AG09309 (cell line): Measurements from ENCODE around the gene RYR2.

Experiments
- DNase-seq: peaks from one replicate; pipeline ENCODE4 v3.0.0-alpha.2; 2010; ENCODE audit warnings: low read depth
- H3K4me3 ChIP-seq: 2 replicates; pipeline ENCODE4 v1.5.1; 2011; ENCODE audit warnings: mild to moderate bottlenecking, low read depth, low read length, moderate library complexity; ENCODE audit not compliant: control insufficient read depth
- TF ChIP-seq, protein P1 (sequence below): IDR thresholded peaks from 2 replicates; pipeline ENCODE4 v1.5.1; 2011; ENCODE audit warnings: mild to moderate bottlenecking, low read depth, low read length, inconsistent platforms; ENCODE audit not compliant: insufficient read depth, control insufficient read depth; ENCODE audit errors: missing control alignments

Gene RYR2

GRCh38 chr1:237772009-237772408 is 730.0 kb downstream of the RYR2 start:
- TF ChIP-seq, protein P1, sequence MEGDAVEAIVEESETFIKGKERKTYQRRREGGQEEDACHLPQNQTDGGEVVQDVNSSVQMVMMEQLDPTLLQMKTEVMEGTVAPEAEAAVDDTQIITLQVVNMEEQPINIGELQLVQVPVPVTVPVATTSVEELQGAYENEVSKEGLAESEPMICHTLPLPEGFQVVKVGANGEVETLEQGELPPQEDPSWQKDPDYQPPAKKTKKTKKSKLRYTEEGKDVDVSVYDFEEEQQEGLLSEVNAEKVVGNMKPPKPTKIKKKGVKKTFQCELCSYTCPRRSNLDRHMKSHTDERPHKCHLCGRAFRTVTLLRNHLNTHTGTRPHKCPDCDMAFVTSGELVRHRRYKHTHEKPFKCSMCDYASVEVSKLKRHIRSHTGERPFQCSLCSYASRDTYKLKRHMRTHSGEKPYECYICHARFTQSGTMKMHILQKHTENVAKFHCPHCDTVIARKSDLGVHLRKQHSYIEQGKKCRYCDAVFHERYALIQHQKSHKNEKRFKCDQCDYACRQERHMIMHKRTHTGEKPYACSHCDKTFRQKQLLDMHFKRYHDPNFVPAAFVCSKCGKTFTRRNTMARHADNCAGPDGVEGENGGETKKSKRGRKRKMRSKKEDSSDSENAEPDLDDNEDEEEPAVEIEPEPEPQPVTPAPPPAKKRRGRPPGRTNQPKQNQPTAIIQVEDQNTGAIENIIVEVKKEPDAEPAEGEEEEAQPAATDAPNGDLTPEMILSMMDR = no peak
- no peak for DNase-seq
- no peak overlapping the region for H3K4me3 ChIP-seq

GRCh38 chr1:237774246-237774645 is 732.3 kb downstream of the RYR2 start:
- no peak for DNase-seq
- TF ChIP-seq, protein P1 = no peak
- H3K4me3 ChIP-seq = no peak overlapping the region

- DNase-seq = no peak
- TF ChIP-seq, protein P1 = no peak
- H3K4me3 ChIP-seq = no peak overlapping the region
Measured at GRCh38 chr1:237779356-237779755, 737.4 kb downstream of the RYR2 start.

GRCh38 chr1:237786066-237786719 is 744.2 kb downstream of the RYR2 start:
- H3K4me3 ChIP-seq = no peak overlapping the region
- no peak for DNase-seq
- TF ChIP-seq, protein P1 = no peak

GRCh38 chr1:237788069-237788468 is 746.1 kb downstream of the RYR2 start:
- no peak for DNase-seq
- no peak overlapping the region for H3K4me3 ChIP-seq
- TF ChIP-seq, protein P1 = no peak

GRCh38 chr1:237789619-237790018 is 747.6 kb downstream of the RYR2 start:
- TF ChIP-seq, protein P1 = no peak
- no peak overlapping the region for H3K4me3 ChIP-seq
- DNase-seq = no peak
